ENCODE results near the gene PRR23A.
"Not testable (repeated sequence)": the region's sequence is repeated elsewhere in the genome, so short reads cannot be mapped to it uniquely, and the experiment has no call there.

PRR23A gene

GRCh38 chr3:139006051-139006716 is at the start of gene PRR23A:
Gene PRR23A, minus strand, starts transcription at chr3:139006268. Its CDS starts 0 bp downstream, at chr3:139006268.
- no peak for DNase-seq

GRCh38 chr3:139052802-139053600 is 46.9 kb upstream of the PRR23A start:
- DNase-seq: no peak

- DNase-seq: no peak
Observed at GRCh38 chr3:139044366-139045210, 38.5 kb upstream of the PRR23A start, which contains the start of gene PRR23C. Gene PRR23C, minus strand, starts transcription at chr3:139044892. Its CDS starts 272 bp downstream, at chr3:139044620.

GRCh38 chr3:139043554-139044365 is 37.7 kb upstream of the PRR23A start:
- DNase-seq: no peak

GRCh38 chr3:139037478-139037877 is 31.4 kb upstream of the PRR23A start:
- no peak for DNase-seq

GRCh38 chr3:139032326-139033002 is 26.4 kb upstream of the PRR23A start:
- DNase-seq: no peak

GRCh38 chr3:139030576-139030975 is 24.5 kb upstream of the PRR23A start:
- not testable (repeated sequence) for DNase-seq

- no peak for DNase-seq
Observed at GRCh38 chr3:139024968-139025367, 18.9 kb upstream of the PRR23A start.

- no peak for DNase-seq
Observed at GRCh38 chr3:139020868-139021234, 14.8 kb upstream of the PRR23A start, which contains the start of gene PRR23B. Gene PRR23B, minus strand, starts transcription at chr3:139020926. Its CDS starts 265 bp downstream, at chr3:139020661.

- DNase-seq: no peak
Observed at GRCh38 chr3:139020036-139020867, 14.2 kb upstream of the PRR23A start.

- no peak for DNase-seq
Observed at GRCh38 chr3:139016430-139017048, 10.5 kb upstream of the PRR23A start.

GRCh38 chr3:139005356-139005993 is 593 bp downstream of the PRR23A start:
- no peak for DNase-seq

- no peak for DNase-seq
Observed at GRCh38 chr3:138995706-138996105, 10.4 kb downstream of the PRR23A start.

GRCh38 chr3:138987181-138987580 is 18.9 kb downstream of the PRR23A start:
- DNase-seq: no peak

GRCh38 chr3:138985932-138986331 is 20.1 kb downstream of the PRR23A start:
- no peak for DNase-seq

GRCh38 chr3:138984816-138985215 is 21.3 kb downstream of the PRR23A start:
- no peak for DNase-seq

- DNase-seq: no peak
Observed at GRCh38 chr3:138976047-138976446, 30.0 kb downstream of the PRR23A start.

GRCh38 chr3:138975351-138975750 is 30.7 kb downstream of the PRR23A start:
- DNase-seq: no peak

GRCh38 chr3:138974462-138974861 is 31.6 kb downstream of the PRR23A start:
- no peak for DNase-seq

- DNase-seq: no peak
Observed at GRCh38 chr3:138972941-138973340, 33.1 kb downstream of the PRR23A start.
